Activated naive CD8-positive, alpha-beta T cell treated with anti-CD3 and anti-CD28 coated beads, Interleukin-2, amount 10 ng/mL, durations not matched to agents 7 days and 5 days (primary cell): Measurements from ENCODE around the gene SLC12A9. TPM values are rescaled to one million over a fixed set of nuclear protein-coding genes. Genes with fewer than 3 reads are reported as not detected.
"Not testable (repeated sequence)": the region's sequence is repeated elsewhere in the genome, so short reads cannot be mapped to it uniquely, and the experiment has no call there.

ENCODE experiments used
- ATAC-seq: fragments of 150-1000 bp; cut with Tn5 transposase; one replicate; pipeline ENCODE4 v1.10.0; 2021; ENCODE audit warnings: low read depth, moderate library complexity
- POLR2A ChIA-PET: fragments of 350-600 bp; sonication (Branson Sonifier 250); formaldehyde crosslinking; loops from one replicate; lab custom pipeline; 2021; ENCODE audit warnings: antibody characterized with exemption; lab: Charles Lee
- DNase-seq: peaks from one replicate; pipeline ENCODE4 v3.0.0; 2021
- H3K27ac Mint-ChIP-seq: one replicate; pipeline ENCODE4 v1.8.0; 2022; ENCODE audit warnings: mild to moderate bottlenecking, mixed read lengths
- H3K27me3 Mint-ChIP-seq: one replicate; pipeline ENCODE4 v1.8.0; 2022; ENCODE audit warnings: mild to moderate bottlenecking, moderate library complexity, mixed read lengths
- H3K36me3 Mint-ChIP-seq: one replicate; pipeline ENCODE4 v1.8.0; 2021; ENCODE audit warnings: mild to moderate bottlenecking, mixed read lengths
- H3K4me1 Mint-ChIP-seq: one replicate; pipeline ENCODE4 v1.8.0; 2021; ENCODE audit warnings: mixed read lengths
- H3K4me3 Mint-ChIP-seq: one replicate; pipeline ENCODE4 v1.8.0; 2022; ENCODE audit warnings: mild to moderate bottlenecking, moderate library complexity, mixed read lengths
- H3K9me3 Mint-ChIP-seq: one replicate; pipeline ENCODE4 v1.8.0; 2021; ENCODE audit warnings: mixed read lengths
- total RNA-seq, 2 experiments: library from RNA; stranded (reverse); gene quantifications; one replicate each; pipeline ENCODE4 v1.2.3, GENCODE V29; 2021

SLC12A9 gene
- total RNA-seq, 2 experiments from 2014 or later: 39.0 to 41.2 TPM

GRCh38 chr7:100893910-100894721, 41.6 kb downstream of the SLC12A9 start:
- no peak overlapping the region for H3K4me3 Mint-ChIP-seq
- ATAC-seq (no peak), DNase-seq (no peak)
- H3K27me3 Mint-ChIP-seq: peaks cover 44% of the 10 kb centered on the region
- H3K27ac Mint-ChIP-seq: no peak overlapping the region
- peaks cover 19% of the 10 kb centered on the region for H3K4me1 Mint-ChIP-seq
- POLR2A ChIA-PET: interaction anchor here (1.2 kb wide), 1 partner anchor 72 kb away, joined by 3 read pairs; no protein-coding TSS in a partner anchor
- no peaks in the 10 kb centered on the region for H3K36me3 Mint-ChIP-seq
- no peaks in the 10 kb centered on the region for H3K9me3 Mint-ChIP-seq

GRCh38 chr7:100894860-100895700, 42.6 kb downstream of the SLC12A9 start:
- ATAC-seq: no peak
- H3K27ac Mint-ChIP-seq: no peak overlapping the region
- no peak overlapping the region for H3K4me3 Mint-ChIP-seq
- peaks cover 18% of the 10 kb centered on the region for H3K4me1 Mint-ChIP-seq
- no peaks in the 10 kb centered on the region for H3K36me3 Mint-ChIP-seq
- peak; percentile 79 for DNase-seq
- peaks cover 51% of the 10 kb centered on the region for H3K27me3 Mint-ChIP-seq
- POLR2A ChIA-PET: interaction anchor here (1.2 kb wide), 1 partner anchor 71 kb away, joined by 3 read pairs; no protein-coding TSS in a partner anchor
- no peaks in the 10 kb centered on the region for H3K9me3 Mint-ChIP-seq

GRCh38 chr7:100895701-100895955, 43.1 kb downstream of the SLC12A9 start, which contains the start of gene ACHE:
ACHE (minus strand) TSS chr7:100895888; CDS start chr7:100894232, 1,656 bp downstream.
- H3K27me3 Mint-ChIP-seq: peaks cover 53% of the 10 kb centered on the region
- peak within 1 kb of the TSS; percentile 44 for H3K4me3 Mint-ChIP-seq
- no peaks in the 10 kb centered on the region for H3K36me3 Mint-ChIP-seq
- ATAC-seq: no peak
- H3K9me3 Mint-ChIP-seq: no peaks in the 10 kb centered on the region
- peaks cover 13% of the 10 kb centered on the region for H3K4me1 Mint-ChIP-seq
- POLR2A ChIA-PET: no interaction called here
- H3K27ac Mint-ChIP-seq: peak within 1 kb of the TSS; percentile 51
- DNase-seq: no peak

GRCh38 chr7:100895956-100896731, 43.6 kb downstream of the SLC12A9 start:
- POLR2A ChIA-PET: no interaction called here
- Mint-ChIP-seq H3K4me1 (peaks cover 9% of the 10 kb centered on the region), H3K36me3 (no peaks in the 10 kb centered on the region), H3K4me3 (peak overlapping the region; percentile 44), H3K27ac (peak overlapping the region; percentile 51), H3K27me3 (peaks cover 51% of the 10 kb centered on the region), H3K9me3 (no peaks in the 10 kb centered on the region)
- DNase-seq: peak; percentile 54
- ATAC-seq: no peak

GRCh38 chr7:100896732-100897608, 44.5 kb downstream of the SLC12A9 start:
- H3K4me1 Mint-ChIP-seq: peaks cover 8% of the 10 kb centered on the region
- H3K27ac Mint-ChIP-seq: no peak overlapping the region
- DNase-seq (peak; percentile 70), ATAC-seq (peak; percentile 37)
- H3K9me3 Mint-ChIP-seq: no peaks in the 10 kb centered on the region
- peak overlapping the region; percentile 52 for H3K4me3 Mint-ChIP-seq
- POLR2A ChIA-PET: no interaction called here
- no peaks in the 10 kb centered on the region for H3K36me3 Mint-ChIP-seq
- peaks cover 45% of the 10 kb centered on the region for H3K27me3 Mint-ChIP-seq

GRCh38 chr7:100897772-100898454, 45.4 kb downstream of the SLC12A9 start:
- POLR2A ChIA-PET: no interaction called here
- Mint-ChIP-seq H3K4me3 (no peak overlapping the region), H3K27ac (no peak overlapping the region)

GRCh38 chr7:100899432-100899831, 46.9 kb downstream of the SLC12A9 start:
- no peak for ATAC-seq
- H3K27me3 Mint-ChIP-seq: peaks cover 32% of the 10 kb centered on the region
- peaks cover 7% of the 10 kb centered on the region for H3K4me1 Mint-ChIP-seq
- no peak overlapping the region for H3K4me3 Mint-ChIP-seq
- DNase-seq: no peak
- H3K36me3 Mint-ChIP-seq: no peaks in the 10 kb centered on the region
- H3K9me3 Mint-ChIP-seq: no peaks in the 10 kb centered on the region
- H3K27ac Mint-ChIP-seq: no peak overlapping the region
- POLR2A ChIA-PET: no interaction called here

More at GRCh38 chr7:100897772-100898454, 45.4 kb downstream of the SLC12A9 start:
- DNase-seq: no peak
- H3K4me1 Mint-ChIP-seq: peaks cover 8% of the 10 kb centered on the region
- no peak for ATAC-seq
- peaks cover 39% of the 10 kb centered on the region for H3K27me3 Mint-ChIP-seq
- no peaks in the 10 kb centered on the region for H3K36me3 Mint-ChIP-seq
- no peaks in the 10 kb centered on the region for H3K9me3 Mint-ChIP-seq

- Mint-ChIP-seq H3K4me1 (peaks cover 6% of the 10 kb centered on the region), H3K36me3 (no peaks in the 10 kb centered on the region), H3K9me3 (no peaks in the 10 kb centered on the region), H3K4me3 (no peak overlapping the region), H3K27me3 (peaks cover 29% of the 10 kb centered on the region), H3K27ac (no peak overlapping the region)
- no peak for DNase-seq
- ATAC-seq: no peak
- POLR2A ChIA-PET: interaction anchor here (0.7 kb wide), 1 partner anchor 407 kb away, joined by 3 read pairs; no protein-coding TSS in a partner anchor
These were observed 48.5 kb downstream of the SLC12A9 start for GRCh38 chr7:100900978-100901377.

- no peaks in the 10 kb centered on the region for H3K9me3 Mint-ChIP-seq
- no peaks in the 10 kb centered on the region for H3K36me3 Mint-ChIP-seq
- POLR2A ChIA-PET: no interaction called here
- peaks cover 24% of the 10 kb centered on the region for H3K27me3 Mint-ChIP-seq
- H3K27ac Mint-ChIP-seq: no peak overlapping the region
- no peak for ATAC-seq
- no peak for DNase-seq
- H3K4me1 Mint-ChIP-seq: peaks cover 2% of the 10 kb centered on the region
- H3K4me3 Mint-ChIP-seq: no peak overlapping the region
These were observed 49.4 kb downstream of the SLC12A9 start for GRCh38 chr7:100901921-100902332.

GRCh38 chr7:100902638-100903037, 50.1 kb downstream of the SLC12A9 start:
- ATAC-seq: no peak
- no peaks in the 10 kb centered on the region for H3K9me3 Mint-ChIP-seq
- POLR2A ChIA-PET: interaction anchor here (0.6 kb wide), 1 partner anchor 34 kb away, joined by 7 read pairs; no protein-coding TSS in a partner anchor
- H3K27ac Mint-ChIP-seq: no peak overlapping the region
- DNase-seq: no peak
- H3K36me3 Mint-ChIP-seq: no peaks in the 10 kb centered on the region
- peaks cover 2% of the 10 kb centered on the region for H3K4me1 Mint-ChIP-seq
- no peak overlapping the region for H3K4me3 Mint-ChIP-seq
- peaks cover 18% of the 10 kb centered on the region for H3K27me3 Mint-ChIP-seq

GRCh38 chr7:100908512-100908911, 56.0 kb downstream of the SLC12A9 start:
- H3K9me3 Mint-ChIP-seq: peaks cover 1% of the 10 kb centered on the region
- H3K36me3 Mint-ChIP-seq: no peaks in the 10 kb centered on the region
- H3K27ac Mint-ChIP-seq: no peak overlapping the region
- no peak for DNase-seq
- H3K27me3 Mint-ChIP-seq: peaks cover 12% of the 10 kb centered on the region
- no peak for ATAC-seq
- H3K4me3 Mint-ChIP-seq: no peak overlapping the region
- POLR2A ChIA-PET: no interaction called here
- H3K4me1 Mint-ChIP-seq: no peaks in the 10 kb centered on the region

GRCh38 chr7:100910443-100910842, 57.9 kb downstream of the SLC12A9 start:
- not testable (repeated sequence) for H3K4me1 Mint-ChIP-seq, H3K4me3 Mint-ChIP-seq, H3K36me3 Mint-ChIP-seq, DNase-seq, H3K9me3 Mint-ChIP-seq, ATAC-seq, H3K27ac Mint-ChIP-seq
- POLR2A ChIA-PET: interaction anchor here (0.6 to 0.7 kb wide), 2 partner anchors 38 to 1352 kb away, joined by 3 read pairs; no protein-coding TSS in a partner anchor
- peaks cover 12% of the 10 kb centered on the region for H3K27me3 Mint-ChIP-seq
